Measurements from ENCODE around the gene SFXN1. TPM values are rescaled to one million over a fixed set of nuclear protein-coding genes. Genes with fewer than 3 reads are reported as not detected.

The SFXN1 gene, protein sequence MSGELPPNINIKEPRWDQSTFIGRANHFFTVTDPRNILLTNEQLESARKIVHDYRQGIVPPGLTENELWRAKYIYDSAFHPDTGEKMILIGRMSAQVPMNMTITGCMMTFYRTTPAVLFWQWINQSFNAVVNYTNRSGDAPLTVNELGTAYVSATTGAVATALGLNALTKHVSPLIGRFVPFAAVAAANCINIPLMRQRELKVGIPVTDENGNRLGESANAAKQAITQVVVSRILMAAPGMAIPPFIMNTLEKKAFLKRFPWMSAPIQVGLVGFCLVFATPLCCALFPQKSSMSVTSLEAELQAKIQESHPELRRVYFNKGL
- 153 and 164 TPM in 2 replicates for total RNA-seq

DNA sequence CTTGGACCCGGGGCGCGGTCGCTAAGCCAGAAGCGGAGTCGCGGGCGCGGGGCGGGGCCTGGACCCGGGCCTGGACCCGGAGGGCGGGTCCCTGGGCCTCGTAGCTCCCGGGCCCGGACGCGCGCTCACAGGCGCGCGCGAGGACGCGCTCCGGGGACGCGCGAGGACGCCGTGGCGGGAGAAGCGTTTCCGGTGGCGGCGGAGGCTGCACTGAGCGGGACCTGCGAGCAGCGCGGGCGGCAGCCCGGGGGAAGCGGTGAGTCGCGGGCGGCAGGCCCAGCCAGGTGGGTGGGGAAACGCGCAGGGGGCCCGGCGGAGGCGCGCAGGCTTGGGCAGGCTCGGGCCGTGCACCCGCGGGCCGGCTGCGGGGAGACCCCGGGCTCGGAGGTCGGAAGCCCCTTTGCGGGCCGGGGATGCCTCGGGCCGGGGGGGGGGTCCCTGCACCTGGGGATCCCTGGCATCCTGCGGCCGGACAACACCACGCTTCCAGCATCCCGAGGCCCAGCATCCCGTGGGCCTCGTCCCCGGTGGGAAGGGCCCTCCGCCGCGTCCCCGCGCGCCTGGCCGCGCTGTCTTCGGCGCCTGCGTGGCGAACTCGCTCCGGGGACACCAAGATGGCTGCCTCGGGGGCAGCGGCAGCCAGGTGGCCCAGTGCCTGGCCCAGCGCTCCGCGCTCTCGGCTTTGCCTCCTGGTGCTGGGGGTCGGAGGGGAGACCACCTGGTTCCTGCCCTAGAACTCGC lies at the start of gene SFXN1:
Gene SFXN1, plus strand, starts transcription at position 177 of the 741 bp plus-strand sequence. CDS start 13,544 bp downstream, outside the sequence.

DNA sequence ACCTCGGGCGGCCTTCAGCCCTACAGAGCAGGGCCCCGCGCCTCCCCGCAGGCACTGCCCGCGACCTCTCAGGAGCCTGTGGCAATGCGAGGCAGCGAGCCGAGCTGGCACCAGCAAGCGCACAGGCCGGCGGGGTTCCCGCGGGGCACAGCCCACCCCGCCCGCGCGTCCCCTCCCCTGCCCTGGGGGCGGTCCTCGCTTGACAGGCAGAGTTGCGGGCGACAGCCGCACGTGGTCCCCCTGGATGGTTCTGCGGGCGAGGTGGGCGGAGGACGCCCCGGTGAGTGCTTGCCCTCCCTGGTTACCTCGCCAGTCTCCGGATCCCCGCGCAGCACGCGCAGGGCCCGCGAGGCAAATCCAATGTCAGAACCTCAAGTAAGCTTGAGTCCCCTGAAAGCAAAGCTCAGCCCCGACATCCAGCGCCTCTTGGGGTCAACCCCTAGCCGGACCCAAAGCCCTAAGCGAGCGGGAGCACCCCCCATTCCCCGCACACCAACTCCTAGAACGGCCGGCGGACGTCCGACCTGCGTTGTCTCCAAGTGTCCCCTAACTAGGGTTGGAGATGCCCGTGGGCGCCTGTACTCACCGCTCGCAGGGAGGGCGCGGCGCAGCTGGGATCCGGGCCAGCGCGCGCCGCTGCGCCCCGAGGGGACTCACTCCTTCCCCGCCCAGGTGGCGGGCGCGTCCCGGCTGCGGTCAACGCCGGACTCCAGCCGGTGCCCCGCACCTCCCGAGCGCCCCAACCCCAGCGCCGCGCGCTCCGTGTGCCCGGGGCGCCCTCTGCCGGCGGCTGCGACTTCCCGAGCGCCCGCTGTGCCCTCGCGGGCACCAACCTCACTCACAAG lies 34.1 kb upstream of the SFXN1 start, which contains the start of gene DRD1:
Gene DRD1, minus strand, starts transcription at position 123 of the 845 bp plus-strand sequence. CDS start 1,083 bp downstream, outside the sequence.

Other genes starting within 250 kb of the SFXN1 start
- not detected in 2 replicates for gene DRD1, start 34.4 kb upstream of the SFXN1 start, total RNA-seq
- not detected in 2 replicates for gene HRH2, start 179.5 kb downstream of the SFXN1 start, total RNA-seq

Measured in epithelial cell of umbilical artery (primary cell).